GM12873 (cell line): ENCODE data around the gene TIMELESS.

Experiments
- TF ChIP-seq, protein P1 (sequence below): IDR thresholded peaks from 2 replicates; pipeline ENCODE4 v1.5.1; 2012; ENCODE audit warnings: low read depth, mild to moderate bottlenecking, moderate library complexity, low read length, control low read depth; ENCODE audit not compliant: insufficient read depth; ENCODE audit errors: missing control alignments

Gene TIMELESS, protein sequence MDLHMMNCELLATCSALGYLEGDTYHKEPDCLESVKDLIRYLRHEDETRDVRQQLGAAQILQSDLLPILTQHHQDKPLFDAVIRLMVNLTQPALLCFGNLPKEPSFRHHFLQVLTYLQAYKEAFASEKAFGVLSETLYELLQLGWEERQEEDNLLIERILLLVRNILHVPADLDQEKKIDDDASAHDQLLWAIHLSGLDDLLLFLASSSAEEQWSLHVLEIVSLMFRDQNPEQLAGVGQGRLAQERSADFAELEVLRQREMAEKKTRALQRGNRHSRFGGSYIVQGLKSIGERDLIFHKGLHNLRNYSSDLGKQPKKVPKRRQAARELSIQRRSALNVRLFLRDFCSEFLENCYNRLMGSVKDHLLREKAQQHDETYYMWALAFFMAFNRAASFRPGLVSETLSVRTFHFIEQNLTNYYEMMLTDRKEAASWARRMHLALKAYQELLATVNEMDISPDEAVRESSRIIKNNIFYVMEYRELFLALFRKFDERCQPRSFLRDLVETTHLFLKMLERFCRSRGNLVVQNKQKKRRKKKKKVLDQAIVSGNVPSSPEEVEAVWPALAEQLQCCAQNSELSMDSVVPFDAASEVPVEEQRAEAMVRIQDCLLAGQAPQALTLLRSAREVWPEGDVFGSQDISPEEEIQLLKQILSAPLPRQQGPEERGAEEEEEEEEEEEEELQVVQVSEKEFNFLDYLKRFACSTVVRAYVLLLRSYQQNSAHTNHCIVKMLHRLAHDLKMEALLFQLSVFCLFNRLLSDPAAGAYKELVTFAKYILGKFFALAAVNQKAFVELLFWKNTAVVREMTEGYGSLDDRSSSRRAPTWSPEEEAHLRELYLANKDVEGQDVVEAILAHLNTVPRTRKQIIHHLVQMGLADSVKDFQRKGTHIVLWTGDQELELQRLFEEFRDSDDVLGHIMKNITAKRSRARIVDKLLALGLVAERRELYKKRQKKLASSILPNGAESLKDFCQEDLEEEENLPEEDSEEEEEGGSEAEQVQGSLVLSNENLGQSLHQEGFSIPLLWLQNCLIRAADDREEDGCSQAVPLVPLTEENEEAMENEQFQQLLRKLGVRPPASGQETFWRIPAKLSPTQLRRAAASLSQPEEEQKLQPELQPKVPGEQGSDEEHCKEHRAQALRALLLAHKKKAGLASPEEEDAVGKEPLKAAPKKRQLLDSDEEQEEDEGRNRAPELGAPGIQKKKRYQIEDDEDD

GRCh38 chr12:56448860-56449621 is at the start of gene TIMELESS:
TSS of gene TIMELESS (minus strand) at chr12:56449426. CDS start at chr12:56434170, 15,256 bp downstream.
- TF ChIP-seq, protein P1, sequence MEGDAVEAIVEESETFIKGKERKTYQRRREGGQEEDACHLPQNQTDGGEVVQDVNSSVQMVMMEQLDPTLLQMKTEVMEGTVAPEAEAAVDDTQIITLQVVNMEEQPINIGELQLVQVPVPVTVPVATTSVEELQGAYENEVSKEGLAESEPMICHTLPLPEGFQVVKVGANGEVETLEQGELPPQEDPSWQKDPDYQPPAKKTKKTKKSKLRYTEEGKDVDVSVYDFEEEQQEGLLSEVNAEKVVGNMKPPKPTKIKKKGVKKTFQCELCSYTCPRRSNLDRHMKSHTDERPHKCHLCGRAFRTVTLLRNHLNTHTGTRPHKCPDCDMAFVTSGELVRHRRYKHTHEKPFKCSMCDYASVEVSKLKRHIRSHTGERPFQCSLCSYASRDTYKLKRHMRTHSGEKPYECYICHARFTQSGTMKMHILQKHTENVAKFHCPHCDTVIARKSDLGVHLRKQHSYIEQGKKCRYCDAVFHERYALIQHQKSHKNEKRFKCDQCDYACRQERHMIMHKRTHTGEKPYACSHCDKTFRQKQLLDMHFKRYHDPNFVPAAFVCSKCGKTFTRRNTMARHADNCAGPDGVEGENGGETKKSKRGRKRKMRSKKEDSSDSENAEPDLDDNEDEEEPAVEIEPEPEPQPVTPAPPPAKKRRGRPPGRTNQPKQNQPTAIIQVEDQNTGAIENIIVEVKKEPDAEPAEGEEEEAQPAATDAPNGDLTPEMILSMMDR, result no peak

DNA sequence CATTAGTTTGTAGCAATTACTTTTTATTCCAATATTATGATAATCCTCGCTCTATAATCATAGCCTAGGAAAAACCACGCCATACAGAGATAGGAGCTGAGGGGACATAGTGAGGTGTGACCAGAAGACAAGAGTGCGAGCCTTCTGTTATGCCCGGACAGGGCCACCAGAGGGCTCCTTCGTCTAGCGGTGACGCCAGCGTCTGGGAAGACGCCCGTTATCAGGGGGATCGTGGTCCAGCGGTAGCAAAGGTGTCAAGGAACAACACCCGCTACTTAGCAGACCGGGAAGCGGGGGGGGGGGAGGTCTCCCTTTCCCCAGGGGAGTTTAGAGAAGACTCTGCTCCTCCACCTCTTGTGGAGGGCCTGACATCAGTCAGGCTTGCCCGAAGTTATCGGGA is 47.5 kb upstream of the TIMELESS start:
- TF ChIP-seq, protein P1, result peak; percentile 57

GRCh38 chr12:56490360-56490759 is 41.1 kb upstream of the TIMELESS start:
- TF ChIP-seq, protein P1, result no peak

- TF ChIP-seq, protein P1, result no peak
Measured at GRCh38 chr12:56488041-56488955, 39.1 kb upstream of the TIMELESS start, which contains the start of gene GLS2. TSS of gene GLS2 (minus strand) at chr12:56488161. CDS start at chr12:56488118, 43 bp downstream.

DNA sequence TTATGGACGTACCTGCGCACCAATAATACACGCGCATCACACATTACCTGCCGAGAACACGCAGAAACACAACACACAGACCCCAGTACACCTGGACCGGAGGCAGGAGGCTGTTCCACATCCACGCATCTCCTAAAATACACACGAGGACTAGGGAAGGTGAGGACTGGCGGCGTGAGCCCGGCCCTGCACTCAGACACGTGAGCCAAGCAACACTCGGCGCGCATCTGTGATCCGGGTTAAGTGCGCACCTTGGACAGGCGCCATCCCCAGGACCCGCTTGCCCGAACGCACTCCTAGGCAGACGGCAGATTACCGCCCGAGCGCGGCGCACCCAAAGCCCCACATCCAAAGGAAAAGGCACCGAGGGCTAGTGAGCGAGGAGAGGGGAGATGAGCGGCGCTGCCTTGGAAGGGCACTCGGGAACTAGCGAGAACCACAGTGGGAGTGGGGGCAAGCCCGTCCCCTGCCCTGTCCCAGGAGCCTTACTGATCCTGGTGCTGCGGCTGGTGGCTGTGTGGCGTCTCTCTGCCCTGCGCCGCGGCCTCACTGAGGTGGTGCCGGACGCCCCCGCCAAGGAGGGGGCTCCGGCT is 38.3 kb upstream of the TIMELESS start:
- TF ChIP-seq, protein P1, result no peak

DNA sequence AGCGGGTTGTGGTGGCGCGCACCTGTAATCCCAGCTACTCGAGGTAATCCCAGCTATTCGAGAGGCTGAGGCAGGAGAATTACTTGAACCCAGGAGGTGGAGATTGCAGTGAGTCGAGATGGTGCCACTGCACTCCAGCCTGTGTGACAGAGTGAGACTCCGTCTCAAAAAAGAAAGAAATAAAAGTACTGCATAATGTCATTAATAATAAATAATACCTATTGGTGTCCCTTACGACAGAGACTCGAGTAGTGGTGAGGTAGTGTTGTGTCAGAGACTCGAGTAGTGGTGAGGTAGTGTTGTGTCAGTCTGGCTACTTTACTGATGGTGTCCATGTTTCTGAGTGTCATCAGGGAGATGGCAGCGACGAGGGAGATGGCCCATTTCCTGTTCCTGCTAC is 37.5 kb upstream of the TIMELESS start:
- TF ChIP-seq, protein P1, result no peak
